IMR-90 (cell line): Measurements from ENCODE around the gene UXS1. TPM values are rescaled to one million over a fixed set of nuclear protein-coding genes. Genes with fewer than 3 reads are reported as not detected.

Source experiments
- ATAC-seq: fragments of 200-7000 bp; cut with Tn5 transposase; 2 replicates; pipeline ENCODE4 v1.9.1; 2020; ENCODE audit warnings: low read depth, mild to moderate bottlenecking, moderate library complexity
- BruUV-seq: library from RNA; stranded (reverse); fragments of 400-500 nt; replicated peaks from 2 replicates; lab custom pipeline; 2021; lab: Mats Ljungman, UMichigan
- CTCF ChIA-PET: fragments of 300-600 bp; formaldehyde crosslinking; extraction: SDS; loops from one replicate; lab custom pipeline; 2021; ENCODE audit warnings: antibody characterized with exemption; lab: Yijun Ruan, JAX
- POLR2A ChIA-PET: fragments of 300-600 bp; sonication (Branson Sonifier 250); formaldehyde crosslinking; loops from one replicate; lab custom pipeline; 2022; ENCODE audit warnings: antibody characterized with exemption; ENCODE audit not compliant: unreplicated experiment; lab: Charles Lee
- DNase-seq: peaks from one replicate; pipeline ENCODE4 v3.0.0; 2013
- H2AFZ ChIP-seq: replicated peaks from 2 replicates; pipeline ENCODE3; 2013; ENCODE audit warnings: low read length, mild to moderate bottlenecking; ENCODE audit not compliant: poor library complexity
- H2AK5ac ChIP-seq: 2 replicates; pipeline ENCODE4 v1.6.1; 2013; ENCODE audit warnings: low read depth, low read length, inconsistent platforms
- H2AK9ac ChIP-seq: replicated peaks from 2 replicates; pipeline ENCODE3; 2013; ENCODE audit warnings: mild to moderate bottlenecking, low read depth, low read length, moderate library complexity; ENCODE audit not compliant: poor library complexity
- H2BK120ac ChIP-seq: 2 replicates; pipeline ENCODE4 v1.6.1; 2013; ENCODE audit warnings: low read depth, low read length, inconsistent platforms
- H2BK15ac ChIP-seq: 3 replicates; pipeline ENCODE4 v1.6.1; 2013; ENCODE audit warnings: low read depth, low read length, inconsistent platforms
- H2BK20ac ChIP-seq: 2 replicates; pipeline ENCODE4 v1.6.1; 2013; ENCODE audit warnings: low read depth, mild to moderate bottlenecking, inconsistent platforms, low read length, moderate library complexity
- H2BK5ac ChIP-seq: 2 replicates; pipeline ENCODE4 v1.6.1; 2013; ENCODE audit warnings: mild to moderate bottlenecking, low read depth, low read length, inconsistent platforms; ENCODE audit not compliant: poor library complexity, severe bottlenecking
- H3K14ac ChIP-seq: replicated peaks from 2 replicates; pipeline ENCODE4 v1.6.1; 2013; ENCODE audit warnings: low read depth, low read length, inconsistent platforms
- H3K18ac ChIP-seq: 2 replicates; pipeline ENCODE4 v1.6.1; 2013; ENCODE audit warnings: low read depth, low read length, control low read depth
- H3K23ac ChIP-seq: 2 replicates; pipeline ENCODE4 v1.6.1; 2013; ENCODE audit warnings: low read depth, low read length, inconsistent platforms
- H3K27ac ChIP-seq: 2 replicates; pipeline ENCODE4 v1.5.1; 2013; ENCODE audit warnings: mild to moderate bottlenecking, control low read depth, low read length; ENCODE audit not compliant: insufficient read depth
- H3K27me3 ChIP-seq: 2 replicates; pipeline ENCODE4 v1.6.1; 2013; ENCODE audit warnings: low read length; ENCODE audit not compliant: control insufficient read depth, insufficient read depth
- H3K36me3 ChIP-seq: 2 replicates; pipeline ENCODE4 v1.6.1; 2013; ENCODE audit warnings: low read length, mixed read lengths; ENCODE audit not compliant: control insufficient read depth, insufficient read depth
- H3K4ac ChIP-seq: 2 replicates; pipeline ENCODE4 v1.6.1; 2013; ENCODE audit warnings: low read depth, low read length, inconsistent platforms
- H3K4me1 ChIP-seq: 2 replicates; pipeline ENCODE4 v1.6.1; 2013; ENCODE audit warnings: low read length, mixed read lengths; ENCODE audit not compliant: control insufficient read depth, insufficient read depth
- H3K4me2 ChIP-seq: 2 replicates; pipeline ENCODE4 v1.6.1; 2013; ENCODE audit warnings: low read depth, mild to moderate bottlenecking, control low read depth, low read length, moderate library complexity
- H3K4me3 ChIP-seq: 2 replicates; pipeline ENCODE4 v1.5.1; 2013; ENCODE audit warnings: low read depth, mild to moderate bottlenecking, control low read depth, low read length, moderate library complexity; ENCODE audit not compliant: insufficient read depth
- H3K56ac ChIP-seq: 2 replicates; pipeline ENCODE4 v1.6.1; 2013; ENCODE audit warnings: low read length, inconsistent platforms; ENCODE audit not compliant: insufficient read depth; ENCODE audit errors: extremely low read depth
- H3K79me1 ChIP-seq, 2 experiments: 2 replicates each; pipeline ENCODE4 v1.6.1; 2013; ENCODE audit warnings: low read length in 2 of 2, inconsistent platforms in 1 of 2, low read depth in 1 of 2
- H3K9ac ChIP-seq: 2 replicates; pipeline ENCODE4 v1.6.1; 2013; ENCODE audit warnings: low read depth, low read length, control low read depth
- H3K9me1 ChIP-seq: 2 replicates; pipeline ENCODE4 v1.6.1; 2013; ENCODE audit warnings: low read length, inconsistent platforms; ENCODE audit not compliant: insufficient read depth
- H3K9me3 ChIP-seq: 2 replicates; pipeline ENCODE4 v1.6.1; 2013; ENCODE audit warnings: low read length; ENCODE audit not compliant: control insufficient read depth, insufficient read depth
- H4K20me1 ChIP-seq: 2 replicates; pipeline ENCODE4 v1.6.1; 2013; ENCODE audit warnings: low read length, inconsistent platforms; ENCODE audit not compliant: insufficient read depth
- H4K5ac ChIP-seq: 2 replicates; pipeline ENCODE4 v1.6.1; 2013; ENCODE audit warnings: mild to moderate bottlenecking, low read depth, low read length, control low read depth
- H4K8ac ChIP-seq, 2 experiments: 2 replicates each; pipeline ENCODE4 v1.6.1; 2013; ENCODE audit warnings: low read depth in 2 of 2, low read length in 2 of 2, control low read depth in 1 of 2, inconsistent platforms in 1 of 2
- H4K91ac ChIP-seq: 2 replicates; pipeline ENCODE4 v1.6.1; 2013; ENCODE audit warnings: low read depth, low read length, inconsistent platforms; ENCODE audit not compliant: insufficient read depth
- CHD1 ChIP-seq: IDR thresholded peaks from 2 replicates; pipeline ENCODE4 v1.6.1; 2012; ENCODE audit warnings: low read depth, low read length, improper control_type of control experiment
- CTCF ChIP-seq: conservative IDR thresholded peaks from 2 replicates; pipeline ENCODE4 v1.5.1; 2012; ENCODE audit warnings: mild to moderate bottlenecking, low read depth, low read length, improper control_type of control experiment
- ELK1 ChIP-seq: fragments of 150-350 bp; IDR thresholded peaks from 2 replicates; pipeline ENCODE4 v1.6.1; 2016; ENCODE audit warnings: low read depth, mild to moderate bottlenecking, low read length, moderate library complexity, borderline replicate concordance
- FOS ChIP-seq: fragments of 150-350 bp; IDR thresholded peaks from 2 replicates; pipeline ENCODE4 v1.6.1; 2016; ENCODE audit warnings: low read depth, low read length
- MAFK ChIP-seq: IDR thresholded peaks from 2 replicates; pipeline ENCODE4 v1.6.1; 2012; ENCODE audit warnings: low read depth, low read length, improper control_type of control experiment
- MAZ ChIP-seq: IDR thresholded peaks from 2 replicates; pipeline ENCODE4 v1.6.1; 2012; ENCODE audit warnings: low read depth, mild to moderate bottlenecking, low read length, improper control_type of control experiment, moderate library complexity, borderline replicate concordance
- MXI1 ChIP-seq: IDR thresholded peaks from 2 replicates; pipeline ENCODE4 v1.6.1; 2012; ENCODE audit warnings: low read depth, mild to moderate bottlenecking, low read length, moderate library complexity, borderline replicate concordance
- NFE2L2 ChIP-seq: fragments of 150-350 bp; IDR thresholded peaks from 2 replicates; pipeline ENCODE4 v1.6.1; 2016; ENCODE audit warnings: low read depth, mild to moderate bottlenecking, low read length
- POLR2A ChIP-seq: IDR thresholded peaks from 2 replicates; pipeline ENCODE4 v1.6.1; 2012; ENCODE audit warnings: mild to moderate bottlenecking, low read depth, low read length
- RCOR1 ChIP-seq: IDR thresholded peaks from 2 replicates; pipeline ENCODE4 v1.6.1; 2012; ENCODE audit warnings: mild to moderate bottlenecking, low read length, improper control_type of control experiment; ENCODE audit not compliant: insufficient replicate concordance
- RFX5 ChIP-seq: IDR thresholded peaks from 2 replicates; pipeline ENCODE4 v1.8.0; 2012; ENCODE audit warnings: low read depth, mild to moderate bottlenecking, low read length, moderate library complexity
- SMC3 ChIP-seq: fragments of 150-350 bp; IDR thresholded peaks from 2 replicates; pipeline ENCODE4 v1.6.1; 2016; ENCODE audit warnings: low read depth, mild to moderate bottlenecking, antibody characterized with exemption, low read length, moderate library complexity
- WGBS, 2 experiments: methylation state at CpG; one replicate each; pipeline versions ENCODE4 v1.1.5 to v1.1.7; 2013; ENCODE audit warnings: missing lambda C conversion rate in 2 of 2; ENCODE audit not compliant: insufficient read length in 1 of 2; ENCODE audit errors: extremely low coverage in 2 of 2; 5-methylcytosine and 5-hydroxymethylcytosine counted together
- dilution Hi-C: fragments of 300-500 bp; cut with HindIII; formaldehyde crosslinking; loops from one replicate; pipeline ENCODE4 v1.14.3; 2018; ENCODE audit warnings: low sequenced_read_pairs; ENCODE audit not compliant: unreplicated experiment
- in situ Hi-C: fragments of 300-500 bp; cut with MboI; formaldehyde crosslinking; loops from 3 replicates; pipeline ENCODE4 v1.14.3; 2019; ENCODE audit warnings: low sequenced_read_pairs, inconsistent platforms, mixed read lengths
- intact Hi-C: fragments of 100-400 bp; cut with micrococcal nuclease; formaldehyde crosslinking; loops from 2 replicates; pipeline ENCODE4 v1.10.0; 2022
- polyA plus RNA-seq, 3 experiments: library from polyadenylated mRNA; depleted of rRNA; stranded (reverse); fragments of >200 nt; gene quantifications; 2 replicates each; pipeline ENCODE4 v1.2.3, GENCODE V29; 2012; ENCODE audit warnings: low replicate concordance in 1 of 3
- total RNA-seq: library from RNA; depleted of rRNA; stranded (reverse); fragments of >200 nt; gene quantifications from 2 replicates; pipeline ENCODE4 v1.2.3, GENCODE V29; 2012

UXS1 gene
- total and polyA plus RNA-seq, 2 of the 4 experiments (the other 2 are of a cell fraction) = 33.7 to 54.3 TPM

GRCh38 chr2:106065983-106066820 is 127.9 kb downstream of the UXS1 start:
- no TSS peak for BruUV-seq
- Histone ChIP-seq H3K4me3 (no peak overlapping the region), H4K91ac (no peak overlapping the region), H4K5ac (no peak overlapping the region), H4K8ac (no peak overlapping the region), H3K27me3 (peaks cover 50% of the 10 kb centered on the region), H3K9ac (no peak overlapping the region), H3K4ac (no peak overlapping the region), H3K79me1 (no peaks in the 10 kb centered on the region), H3K9me1 (no peaks in the 10 kb centered on the region), H2BK20ac (no peak overlapping the region), H3K9me3 (peaks cover 2% of the 10 kb centered on the region), H3K56ac (no peak overlapping the region), H2AFZ (peak overlapping the region; percentile 58), H2BK15ac (no peak overlapping the region), H3K14ac (no peak overlapping the region), H3K4me1 (no peaks in the 10 kb centered on the region), H2BK5ac (no peak overlapping the region), H2BK120ac (no peak overlapping the region), H4K20me1 (no peaks in the 10 kb centered on the region), H3K27ac (no peak overlapping the region), H3K23ac (no peak overlapping the region), H3K18ac (no peak overlapping the region), H2AK9ac (no peak overlapping the region), H3K4me2 (no peak overlapping the region), H3K36me3 (no peaks in the 10 kb centered on the region), H2AK5ac (no peak overlapping the region)
- in situ Hi-C loops = no loop called here
- POLR2A ChIA-PET = no interaction called here
- CTCF ChIA-PET = no interaction called here
- WGBS, 2 experiments = 52% methylated on average over 9 of the region's 26 CpGs; no CpG with 5 or more reads in 1 of the 2 experiments
- DNase-seq = no peak
- dilution Hi-C loops = no loop called here
- TF ChIP-seq FOS = no peak
- TF ChIP-seq SMC3 = no peak
- no peak for TF ChIP-seq RFX5
- TF ChIP-seq CTCF = no peak
- TF ChIP-seq MAFK = no peak
- TF ChIP-seq CHD1 = no peak
- TF ChIP-seq POLR2A = no peak
- no peak for TF ChIP-seq NFE2L2
- no peak for TF ChIP-seq MAZ
- TF ChIP-seq ELK1 = no peak
- TF ChIP-seq RCOR1 = no peak
- TF ChIP-seq MXI1 = no peak
- ATAC-seq = no peak
- intact Hi-C loops = no loop called here
